OCI-LY3 (cell line): ENCODE measurements around the gene ZNF835.

Source experiments
- EZH2phosphoT487 ChIP-seq: fragments of 200-600 bp; shearing (Covaris generic); IDR thresholded peaks from 2 replicates; pipeline ENCODE4 v1.6.1; 2018; ENCODE audit warnings: antibody characterized with exemption, mixed run types, low read depth
- TF ChIP-seq, protein P1 (sequence below): fragments of 200-600, 300-600 bp; sonication (generic); IDR thresholded peaks from 2 replicates; pipeline ENCODE4 v1.5.1; 2014; ENCODE audit warnings: antibody characterized with exemption, low read length, low read depth

DNA sequence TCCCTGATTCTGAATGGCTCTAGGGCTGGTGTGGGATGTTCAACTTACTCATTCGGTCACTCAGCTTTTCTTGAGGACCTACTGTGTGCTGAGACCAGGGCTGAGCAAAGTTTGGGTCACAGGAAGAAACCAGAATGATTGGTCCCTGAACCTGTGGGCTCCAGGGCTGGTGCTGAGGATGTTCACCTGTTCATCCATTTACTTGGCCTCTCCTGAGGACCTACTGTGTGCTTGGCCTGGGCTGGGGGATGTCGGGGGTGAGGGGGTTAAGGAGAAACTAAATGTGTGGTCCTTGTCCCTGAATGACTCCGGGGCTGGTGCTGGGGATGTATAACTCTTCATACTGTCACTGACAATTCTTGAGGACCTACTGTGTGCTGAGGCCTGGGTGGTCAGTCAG is 10.3 kb downstream of the ZNF835 start:
- TF ChIP-seq, protein P1, sequence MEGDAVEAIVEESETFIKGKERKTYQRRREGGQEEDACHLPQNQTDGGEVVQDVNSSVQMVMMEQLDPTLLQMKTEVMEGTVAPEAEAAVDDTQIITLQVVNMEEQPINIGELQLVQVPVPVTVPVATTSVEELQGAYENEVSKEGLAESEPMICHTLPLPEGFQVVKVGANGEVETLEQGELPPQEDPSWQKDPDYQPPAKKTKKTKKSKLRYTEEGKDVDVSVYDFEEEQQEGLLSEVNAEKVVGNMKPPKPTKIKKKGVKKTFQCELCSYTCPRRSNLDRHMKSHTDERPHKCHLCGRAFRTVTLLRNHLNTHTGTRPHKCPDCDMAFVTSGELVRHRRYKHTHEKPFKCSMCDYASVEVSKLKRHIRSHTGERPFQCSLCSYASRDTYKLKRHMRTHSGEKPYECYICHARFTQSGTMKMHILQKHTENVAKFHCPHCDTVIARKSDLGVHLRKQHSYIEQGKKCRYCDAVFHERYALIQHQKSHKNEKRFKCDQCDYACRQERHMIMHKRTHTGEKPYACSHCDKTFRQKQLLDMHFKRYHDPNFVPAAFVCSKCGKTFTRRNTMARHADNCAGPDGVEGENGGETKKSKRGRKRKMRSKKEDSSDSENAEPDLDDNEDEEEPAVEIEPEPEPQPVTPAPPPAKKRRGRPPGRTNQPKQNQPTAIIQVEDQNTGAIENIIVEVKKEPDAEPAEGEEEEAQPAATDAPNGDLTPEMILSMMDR: no peak
- TF ChIP-seq EZH2phosphoT487: no peak
